GM19239 (cell line): ENCODE measurements around the gene NPAT.

Experiments used
- DNase-seq: peaks from one replicate; pipeline ENCODE4 v3.0.0; 2011; ENCODE audit warnings: low spot score; ENCODE audit not compliant: insufficient read length
- FAIRE-seq: peaks from 2 replicates; lab custom pipeline; 2011; peaks lifted over from hg19 to GRCh38; lab: Jason Lieb, UNC

Gene NPAT

DNA sequence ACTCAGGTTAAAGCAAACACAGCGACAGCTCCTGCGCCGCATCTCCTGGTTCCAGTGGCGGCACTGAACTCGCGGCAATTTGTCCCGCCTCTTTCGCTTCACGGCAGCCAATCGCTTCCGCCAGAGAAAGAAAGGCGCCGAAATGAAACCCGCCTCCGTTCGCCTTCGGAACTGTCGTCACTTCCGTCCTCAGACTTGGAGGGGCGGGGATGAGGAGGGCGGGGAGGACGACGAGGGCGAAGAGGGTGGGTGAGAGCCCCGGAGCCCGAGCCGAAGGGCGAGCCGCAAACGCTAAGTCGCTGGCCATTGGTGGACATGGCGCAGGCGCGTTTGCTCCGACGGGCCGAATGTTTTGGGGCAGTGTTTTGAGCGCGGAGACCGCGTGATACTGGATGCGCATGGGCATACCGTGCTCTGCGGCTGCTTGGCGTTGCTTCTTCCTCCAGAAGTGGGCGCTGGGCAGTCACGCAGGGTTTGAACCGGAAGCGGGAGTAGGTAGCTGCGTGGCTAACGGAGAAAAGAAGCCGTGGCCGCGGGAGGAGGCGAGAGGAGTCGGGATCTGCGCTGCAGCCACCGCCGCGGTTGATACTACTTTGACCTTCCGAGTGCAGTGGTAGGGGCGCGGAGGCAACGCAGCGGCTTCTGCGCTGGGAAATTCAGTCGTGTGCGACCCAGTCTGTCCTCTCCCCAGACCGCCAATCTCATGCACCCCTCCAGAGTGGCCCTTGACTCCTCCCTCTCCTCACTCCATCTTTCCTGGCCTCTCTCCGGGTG lies at the start of gene NPAT, which contains the start of gene ATM:
Gene NPAT (minus strand): TSS at position 65 of the 774 bp plus-strand sequence. CDS start 102 bp downstream, outside the sequence.
Gene ATM (plus strand): TSS at position 494 of the 774 bp plus-strand sequence. CDS start 4,558 bp downstream, outside the sequence.
- FAIRE-seq = peak; percentile 97
- peak; percentile 43 for DNase-seq

GRCh38 chr11:108269583-108269982 lies 47.1 kb upstream of the NPAT start:
- FAIRE-seq (no peak), DNase-seq (no peak)

DNA sequence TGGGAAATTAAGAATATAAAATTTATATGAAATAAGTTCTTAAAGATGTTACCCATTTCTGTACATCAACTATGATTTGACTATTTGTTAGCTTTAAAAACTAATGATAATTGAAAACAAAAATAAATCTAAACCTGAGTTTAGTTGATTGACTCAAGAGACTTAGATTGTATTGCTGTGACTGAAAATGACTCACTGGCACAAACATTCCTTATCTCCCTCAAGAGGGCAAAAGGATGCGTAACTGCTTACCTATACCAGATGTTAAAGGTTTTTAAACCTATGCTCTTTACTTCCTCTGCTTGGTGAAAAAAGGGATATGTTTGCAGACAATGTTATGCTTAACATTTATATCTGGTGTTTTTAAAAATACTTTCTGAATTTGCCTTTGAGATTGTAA lies 30.7 kb upstream of the NPAT start:
- DNase-seq (no peak), FAIRE-seq (no peak)

DNA sequence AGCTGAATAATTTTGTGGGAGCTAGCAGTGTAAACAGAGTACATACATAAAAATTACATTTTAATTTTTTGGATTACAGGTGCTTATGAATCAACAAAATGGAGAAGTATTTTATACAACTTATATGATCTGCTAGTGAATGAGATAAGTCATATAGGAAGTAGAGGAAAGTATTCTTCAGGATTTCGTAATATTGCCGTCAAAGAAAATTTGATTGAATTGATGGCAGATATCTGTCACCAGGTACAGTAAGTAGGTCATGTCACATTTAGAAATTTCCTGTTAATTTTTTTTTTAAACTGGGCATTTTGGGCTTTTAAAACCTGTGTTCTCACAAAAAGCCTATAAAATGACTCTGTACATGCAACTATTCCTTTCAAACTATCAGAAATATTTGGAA lies 24.4 kb upstream of the NPAT start:
- DNase-seq (no peak), FAIRE-seq (no peak)

DNA sequence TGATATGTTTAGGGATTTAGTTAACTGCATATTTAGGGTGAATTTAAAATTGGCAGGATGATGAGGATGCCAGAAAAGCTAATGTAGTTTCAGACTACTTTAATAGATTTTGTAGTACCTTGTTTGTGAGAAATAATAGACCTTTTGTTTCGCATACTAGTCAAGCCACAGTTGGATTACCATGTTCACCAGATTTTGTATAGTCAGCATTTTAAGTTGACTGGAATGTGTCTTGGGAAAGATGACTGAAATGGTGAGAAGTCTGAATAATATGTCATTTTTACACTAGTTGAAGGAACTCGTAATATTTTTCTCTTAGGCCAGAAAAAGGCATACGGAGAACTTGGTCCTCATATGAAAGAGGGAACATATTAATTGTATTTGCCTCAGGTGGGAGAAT lies 23.9 kb upstream of the NPAT start:
- no peak for FAIRE-seq
- DNase-seq = no peak

GRCh38 chr11:108242422-108242821 lies 20.0 kb upstream of the NPAT start:
- FAIRE-seq = no peak
- no peak for DNase-seq

DNA sequence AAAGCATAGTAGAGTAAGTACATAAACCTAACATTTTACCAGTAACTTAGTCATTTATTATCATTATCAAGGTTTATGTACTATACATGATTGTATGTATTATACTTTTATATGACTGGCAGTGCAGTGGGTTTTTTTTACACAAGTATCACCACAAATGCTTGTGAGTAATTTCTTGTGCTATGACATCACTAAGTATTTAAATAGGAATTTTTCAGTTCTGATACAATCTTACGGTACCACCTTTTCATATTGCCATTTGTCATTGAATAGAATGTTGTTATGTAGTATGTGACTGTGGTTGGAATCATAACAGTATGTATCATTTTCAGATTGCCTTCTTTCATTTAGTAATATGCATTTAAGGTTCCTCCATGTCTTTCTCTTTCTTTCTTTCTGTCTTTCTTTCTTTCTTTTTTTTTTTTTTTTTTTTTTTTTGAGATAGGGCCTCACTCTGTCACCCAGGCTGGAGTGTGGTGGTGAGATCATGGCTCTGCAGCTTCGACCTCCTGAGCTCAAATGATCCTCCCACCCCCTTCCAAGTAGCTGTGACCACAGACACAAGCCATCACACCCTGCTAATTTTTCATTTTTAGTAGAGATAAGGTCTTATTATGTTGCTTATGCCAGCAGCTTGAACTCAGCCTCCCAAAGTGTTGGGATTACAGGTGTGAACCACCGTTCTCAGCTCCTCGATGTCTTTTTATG lies 19.0 kb upstream of the NPAT start:
- FAIRE-seq (no peak), DNase-seq (no peak)

GRCh38 chr11:108239076-108239475 lies 16.6 kb upstream of the NPAT start:
- FAIRE-seq (peak; percentile 61), DNase-seq (no peak)

GRCh38 chr11:108237058-108237481 lies 14.6 kb upstream of the NPAT start:
- DNase-seq = no peak
- no peak for FAIRE-seq

DNA sequence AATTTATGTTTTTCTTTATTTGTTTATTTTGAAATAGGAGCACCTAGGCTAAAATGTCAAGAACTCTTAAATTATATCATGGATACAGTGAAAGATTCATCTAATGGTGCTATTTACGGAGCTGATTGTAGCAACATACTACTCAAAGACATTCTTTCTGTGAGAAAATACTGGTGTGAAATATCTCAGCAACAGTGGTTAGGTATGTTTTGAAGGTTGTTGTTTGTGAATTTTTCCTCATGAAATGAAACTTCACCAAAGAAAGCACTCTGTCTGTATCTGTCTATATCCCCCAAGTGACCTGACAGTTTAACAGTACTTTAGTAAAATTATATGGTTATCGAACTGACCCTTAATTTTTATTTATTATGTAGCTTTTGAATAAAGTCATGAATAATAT lies 13.2 kb upstream of the NPAT start:
- DNase-seq (no peak), FAIRE-seq (peak; percentile 14)

- FAIRE-seq (no peak), DNase-seq (no peak)
These were observed 12.8 kb upstream of the NPAT start for GRCh38 chr11:108235192-108235591.

GRCh38 chr11:108233277-108233945 lies 11.0 kb upstream of the NPAT start:
- FAIRE-seq (no peak), DNase-seq (no peak)

DNA sequence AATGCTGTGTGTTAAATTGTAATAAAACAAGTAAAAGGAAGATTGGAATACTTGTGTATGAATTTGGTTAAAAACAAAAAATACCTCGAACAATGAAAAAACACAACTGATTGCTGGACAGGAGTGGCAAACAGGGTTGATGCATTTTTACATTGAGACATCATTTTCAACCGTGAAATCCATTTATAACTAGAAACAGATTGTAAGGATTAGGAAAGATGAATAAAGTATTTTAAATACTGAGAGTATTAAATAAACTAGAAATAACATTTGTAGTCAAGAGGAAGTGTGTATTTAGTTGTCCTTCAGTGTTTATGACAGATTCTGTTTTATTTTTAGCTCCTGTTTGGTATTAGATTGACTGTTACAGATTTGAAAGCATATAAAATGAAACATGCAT lies 5.8 kb upstream of the NPAT start:
- peak; percentile 11 for FAIRE-seq
- DNase-seq = no peak

- FAIRE-seq (no peak), DNase-seq (no peak)
These were observed 3.6 kb upstream of the NPAT start for GRCh38 chr11:108226036-108226435.

GRCh38 chr11:108224911-108225786 lies 2.7 kb upstream of the NPAT start:
- DNase-seq (no peak), FAIRE-seq (peak; percentile 88)

DNA sequence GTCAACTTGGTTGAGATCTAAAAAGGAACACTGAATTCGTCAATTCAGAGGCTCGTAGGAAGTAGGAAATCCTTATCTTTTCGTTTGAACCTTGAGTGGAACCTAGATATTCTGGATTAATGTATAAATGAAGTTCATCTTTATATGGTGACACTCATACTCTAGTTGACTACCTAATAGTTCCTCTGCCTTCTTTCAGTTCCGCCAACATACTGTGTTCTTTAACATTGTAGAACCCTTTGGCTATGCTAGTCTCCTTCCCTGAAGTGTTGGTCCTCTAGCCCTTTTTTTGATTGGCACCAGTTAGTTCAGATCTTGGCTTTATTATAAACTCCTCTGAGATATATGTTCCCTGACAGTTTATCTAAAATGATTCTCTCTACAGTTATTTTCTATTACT lies 1.9 kb upstream of the NPAT start:
- FAIRE-seq (peak; percentile 53), DNase-seq (no peak)

DNA sequence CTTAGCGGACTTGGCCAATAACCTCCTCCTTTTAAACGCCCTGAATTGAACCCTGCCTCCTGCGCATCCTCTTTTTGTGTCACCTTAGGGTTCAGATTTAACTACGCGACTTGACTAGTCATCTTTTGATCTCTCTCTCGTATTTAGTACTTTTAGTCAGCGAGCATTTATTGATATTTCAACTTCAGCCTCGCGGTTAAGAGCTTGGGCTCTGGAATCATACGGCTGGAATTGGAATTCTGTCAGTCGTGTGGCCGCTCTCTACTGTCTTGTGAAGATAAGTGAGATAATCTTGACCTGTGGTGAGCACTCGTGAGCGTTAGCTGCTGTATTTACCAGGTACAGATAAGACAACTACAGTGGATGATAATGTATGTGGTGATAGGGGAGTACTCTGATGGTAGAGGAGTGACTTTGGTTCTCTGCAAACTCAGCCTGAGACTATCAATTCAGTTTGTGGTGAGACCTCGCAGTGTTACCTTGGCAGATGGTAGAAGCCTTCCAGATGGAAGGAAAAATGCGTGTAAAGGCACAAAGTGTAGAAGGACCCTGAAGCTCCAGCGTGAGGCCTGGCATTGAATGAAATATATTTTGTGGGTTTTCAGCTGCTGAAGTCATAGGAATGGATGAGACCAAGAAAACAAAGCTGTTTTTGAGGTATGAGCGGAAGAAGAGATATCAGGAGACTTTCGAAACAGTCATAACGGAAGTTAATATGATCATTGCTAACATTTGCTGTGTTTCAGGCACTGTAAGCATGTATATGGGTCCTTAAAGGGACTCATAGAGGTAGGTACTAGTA lies 1.1 kb upstream of the NPAT start:
- FAIRE-seq = no peak
- no peak for DNase-seq

DNA sequence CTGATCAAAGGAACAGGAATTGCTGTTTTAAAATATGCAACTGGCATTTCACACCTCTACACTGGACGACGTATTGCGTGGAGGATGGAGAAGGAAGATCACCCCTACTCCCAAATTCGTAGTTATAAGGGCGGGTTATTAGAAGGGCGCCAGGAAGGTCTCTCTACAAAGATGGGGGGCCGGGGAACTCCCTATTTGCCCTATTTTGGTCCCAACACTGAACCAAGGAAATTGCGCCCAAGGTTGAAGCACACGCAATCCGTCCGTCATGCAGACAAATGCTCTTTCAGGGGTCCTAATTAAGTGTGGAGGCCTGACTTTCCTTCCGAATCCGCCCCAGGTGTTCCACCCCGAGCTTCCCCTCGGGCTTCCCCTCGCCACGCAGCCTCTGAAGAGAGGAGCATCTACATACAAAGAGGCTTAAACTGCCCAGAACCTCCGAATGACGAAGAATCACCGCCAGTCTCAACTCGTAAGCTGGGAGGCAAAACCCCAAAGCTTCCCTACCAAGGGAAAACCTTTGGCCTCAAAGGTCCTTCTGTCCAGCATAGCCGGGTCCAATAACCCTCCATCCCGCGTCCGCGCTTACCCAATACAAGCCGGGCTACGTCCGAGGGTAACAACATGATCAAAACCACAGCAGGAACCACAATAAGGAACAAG lies 396 bp downstream of the NPAT start:
- DNase-seq (no peak), FAIRE-seq (peak; percentile 48)

DNA sequence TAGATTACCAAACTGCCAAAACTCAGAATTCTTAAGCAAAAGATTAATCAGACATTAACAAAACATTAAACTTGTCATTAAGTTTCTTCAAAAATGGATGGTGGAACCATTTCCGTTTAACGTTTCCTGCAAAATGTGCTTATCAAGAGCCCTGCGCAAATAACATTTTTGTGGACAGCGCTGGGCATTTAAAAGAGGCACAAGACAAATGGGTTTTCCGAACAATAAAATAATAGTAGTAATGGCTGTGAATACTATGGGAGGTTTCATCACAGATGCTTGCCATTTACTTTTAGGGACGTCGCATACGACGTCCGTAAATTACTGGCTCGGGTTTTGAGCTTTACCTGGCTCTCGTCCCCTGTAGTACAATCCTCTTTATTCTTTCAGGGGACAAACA lies 1.1 kb downstream of the NPAT start:
- DNase-seq (no peak), FAIRE-seq (no peak)
